Spinal cord (tissue), 10 donors: ENCODE data around the gene TNIP1. TPM values are rescaled to one million over a fixed set of nuclear protein-coding genes. Genes with fewer than 3 reads are reported as not detected.
A peak's percentile ranks its signal among the peaks of the same experiment; 100 is the strongest.

Source experiments
- DNase-seq, 6 donors: peaks; one replicate each; pipeline versions ENCODE4 v3.0.0 to v3.0.0-alpha.2; 2013 to 2015; ENCODE audit warnings: low spot score in 6 of 6, low read depth in 4 of 6
- H3K27ac ChIP-seq: one replicate; pipeline ENCODE4 v1.5.1; 2013; ENCODE audit warnings: low read depth, low read length, control low read depth
- H3K27me3 ChIP-seq: one replicate; pipeline ENCODE4 v1.6.1; 2013; ENCODE audit warnings: low read length; ENCODE audit not compliant: control insufficient read depth, insufficient read depth
- H3K36me3 ChIP-seq: one replicate; pipeline ENCODE4 v1.6.1; 2013; ENCODE audit warnings: low read length; ENCODE audit not compliant: control insufficient read depth, insufficient read depth
- H3K4me1 ChIP-seq: one replicate; pipeline ENCODE4 v1.6.1; 2013; ENCODE audit warnings: low read length; ENCODE audit not compliant: control insufficient read depth, insufficient read depth
- H3K4me3 ChIP-seq: one replicate; pipeline ENCODE4 v1.5.1; 2013; ENCODE audit warnings: low read depth, low read length, control low read depth
- H3K9me3 ChIP-seq: one replicate; pipeline ENCODE4 v1.6.1; 2013; ENCODE audit warnings: low read length; ENCODE audit not compliant: control insufficient read depth, insufficient read depth
- whole genome bisulfite sequencing: methylation state at CpG from one replicate; pipeline ENCODE4 v1.1.5; 2013; ENCODE audit warnings: missing lambda C conversion rate; ENCODE audit not compliant: insufficient coverage; 5-methylcytosine and 5-hydroxymethylcytosine counted together
- polyA plus RNA-seq, 2 donors: library from polyadenylated mRNA; unstranded; fragments of 120-200 nt; gene quantifications; one replicate each; pipeline ENCODE4 v1.2.1, GENCODE V29; 2013; ENCODE audit not compliant: insufficient read length in 2 of 2
- total RNA-seq, 2 donors: library from RNA; depleted of rRNA in 1 of 2; stranded (reverse); fragments of 120-200 nt in 1 of 2; fragments of >200 nt in 1 of 2; gene quantifications; one replicate each; pipeline versions ENCODE4 v1.2.3 to v1.2.4, GENCODE V29; 2013 to 2014
- donor health status: healthy.

TNIP1 gene
- total and polyA plus RNA-seq, 4 donors = 25.5 to 63.7 (median 52.4) TPM

- Histone ChIP-seq H3K9me3 (no peaks in the 10 kb centered on the region), H3K4me1 (peaks cover 31% of the 10 kb centered on the region), H3K4me3 (no peak overlapping the region), H3K27ac (peak overlapping the region; percentile 58), H3K36me3 (peaks cover 55% of the 10 kb centered on the region), H3K27me3 (no peaks in the 10 kb centered on the region)
- peak; percentile 29 to 87 (median 42) for DNase-seq
- WGBS = 60% methylated on average over 9 of the region's 12 CpGs
These were observed 43.0 kb downstream of the TNIP1 start for GRCh38 chr5:151037561-151038411.

- Histone ChIP-seq H3K27me3 (no peaks in the 10 kb centered on the region), H3K9me3 (no peaks in the 10 kb centered on the region), H3K36me3 (peaks cover 58% of the 10 kb centered on the region), H3K4me1 (peaks cover 20% of the 10 kb centered on the region), H3K4me3 (no peak overlapping the region), H3K27ac (no peak overlapping the region)
- 75% methylated on average over 2 of the region's 6 CpGs for WGBS
- DNase-seq = no peak
These were observed 44.3 kb downstream of the TNIP1 start for GRCh38 chr5:151036556-151036955.

- Histone ChIP-seq H3K9me3 (no peaks in the 10 kb centered on the region), H3K27me3 (no peaks in the 10 kb centered on the region), H3K4me3 (no peak overlapping the region), H3K36me3 (peaks cover 74% of the 10 kb centered on the region), H3K4me1 (peaks cover 20% of the 10 kb centered on the region), H3K27ac (no peak overlapping the region)
- no peak for DNase-seq
- 95% methylated on average over 15 of the region's 19 CpGs for WGBS
These were observed 46.1 kb downstream of the TNIP1 start for GRCh38 chr5:151034422-151035379.

GRCh38 chr5:151033217-151033934 is 47.5 kb downstream of the TNIP1 start:
- H3K4me1 ChIP-seq = peaks cover 11% of the 10 kb centered on the region
- peaks cover 77% of the 10 kb centered on the region for H3K36me3 ChIP-seq
- no peak overlapping the region for H3K4me3 ChIP-seq
- DNase-seq = no peak
- H3K27me3 ChIP-seq = no peaks in the 10 kb centered on the region
- 92% methylated on average over 13 of the region's 14 CpGs for WGBS
- no peak overlapping the region for H3K27ac ChIP-seq
- no peaks in the 10 kb centered on the region for H3K9me3 ChIP-seq

GRCh38 chr5:151031554-151031953 is 49.3 kb downstream of the TNIP1 start:
- Histone ChIP-seq H3K36me3 (peaks cover 86% of the 10 kb centered on the region), H3K27ac (no peak overlapping the region), H3K4me1 (no peaks in the 10 kb centered on the region), H3K27me3 (no peaks in the 10 kb centered on the region), H3K4me3 (no peak overlapping the region), H3K9me3 (no peaks in the 10 kb centered on the region)
- no peak for DNase-seq
- WGBS = 94% methylated on average over 8 of the region's 11 CpGs

GRCh38 chr5:151030379-151030778 is 50.5 kb downstream of the TNIP1 start:
- no peak for DNase-seq
- no peak overlapping the region for H3K4me3 ChIP-seq
- H3K27me3 ChIP-seq = no peaks in the 10 kb centered on the region
- H3K4me1 ChIP-seq = no peaks in the 10 kb centered on the region
- H3K27ac ChIP-seq = no peak overlapping the region
- WGBS = 84% methylated on average over 3 of the region's 4 CpGs
- peaks cover 83% of the 10 kb centered on the region for H3K36me3 ChIP-seq
- no peaks in the 10 kb centered on the region for H3K9me3 ChIP-seq

- no CpG with 5 or more reads among the region's 5 CpGs for WGBS
- no peak overlapping the region for H3K27ac ChIP-seq
- peaks cover 79% of the 10 kb centered on the region for H3K36me3 ChIP-seq
- DNase-seq = no peak
- H3K4me1 ChIP-seq = no peaks in the 10 kb centered on the region
- H3K4me3 ChIP-seq = no peak overlapping the region
- no peaks in the 10 kb centered on the region for H3K27me3 ChIP-seq
- H3K9me3 ChIP-seq = no peaks in the 10 kb centered on the region
These were observed 50.8 kb downstream of the TNIP1 start for GRCh38 chr5:151030056-151030336.

GRCh38 chr5:151029179-151030055 is 51.4 kb downstream of the TNIP1 start:
- DNase-seq = no peak
- 98% methylated on average over 7 of the region's 9 CpGs for WGBS
- Histone ChIP-seq H3K9me3 (no peaks in the 10 kb centered on the region), H3K4me3 (no peak overlapping the region), H3K4me1 (no peaks in the 10 kb centered on the region), H3K27me3 (no peaks in the 10 kb centered on the region), H3K27ac (no peak overlapping the region), H3K36me3 (peaks cover 74% of the 10 kb centered on the region)

- no peaks in the 10 kb centered on the region for H3K4me1 ChIP-seq
- H3K36me3 ChIP-seq = peaks cover 67% of the 10 kb centered on the region
- DNase-seq = no peak
- H3K27me3 ChIP-seq = no peaks in the 10 kb centered on the region
- no peak overlapping the region for H3K27ac ChIP-seq
- 96% methylated on average over 6 of the region's 8 CpGs for WGBS
- no peak overlapping the region for H3K4me3 ChIP-seq
- H3K9me3 ChIP-seq = no peaks in the 10 kb centered on the region
These were observed 52.1 kb downstream of the TNIP1 start for GRCh38 chr5:151028717-151029116.
